ENCODE measurements around the gene PCDH1. TPM values are rescaled to one million over a fixed set of nuclear protein-coding genes. Genes with fewer than 3 reads are reported as not detected.

The PCDH1 gene
- polyA plus RNA-seq, 1 donor, result 29.4 TPM

GRCh38 chr5:141810702-141811101, 67.5 kb downstream of the PCDH1 start:
- no CpG with 5 or more reads among the region's 3 CpGs for WGBS (ENCODE audit: insufficient coverage, low lambda C conversion rate)
- DNase-seq, result no peak
- Histone ChIP-seq H3K9me3 (ENCODE audit: control insufficient read depth, low read depth, low read length) (no peaks in the 10 kb centered on the region), H3K27me3 (ENCODE audit: control insufficient read depth, insufficient read depth, low read length) (peaks cover 36% of the 10 kb centered on the region), H3K36me3 (ENCODE audit: control insufficient read depth, insufficient read depth, low read length) (no peaks in the 10 kb centered on the region), H3K4me1 (ENCODE audit: control insufficient read depth, insufficient read depth, low read length) (peaks cover 4% of the 10 kb centered on the region), H3K27ac (ENCODE audit: low read length) (no peak overlapping the region), H3K4me3 (ENCODE audit: low read length) (no peak overlapping the region)

DNA sequence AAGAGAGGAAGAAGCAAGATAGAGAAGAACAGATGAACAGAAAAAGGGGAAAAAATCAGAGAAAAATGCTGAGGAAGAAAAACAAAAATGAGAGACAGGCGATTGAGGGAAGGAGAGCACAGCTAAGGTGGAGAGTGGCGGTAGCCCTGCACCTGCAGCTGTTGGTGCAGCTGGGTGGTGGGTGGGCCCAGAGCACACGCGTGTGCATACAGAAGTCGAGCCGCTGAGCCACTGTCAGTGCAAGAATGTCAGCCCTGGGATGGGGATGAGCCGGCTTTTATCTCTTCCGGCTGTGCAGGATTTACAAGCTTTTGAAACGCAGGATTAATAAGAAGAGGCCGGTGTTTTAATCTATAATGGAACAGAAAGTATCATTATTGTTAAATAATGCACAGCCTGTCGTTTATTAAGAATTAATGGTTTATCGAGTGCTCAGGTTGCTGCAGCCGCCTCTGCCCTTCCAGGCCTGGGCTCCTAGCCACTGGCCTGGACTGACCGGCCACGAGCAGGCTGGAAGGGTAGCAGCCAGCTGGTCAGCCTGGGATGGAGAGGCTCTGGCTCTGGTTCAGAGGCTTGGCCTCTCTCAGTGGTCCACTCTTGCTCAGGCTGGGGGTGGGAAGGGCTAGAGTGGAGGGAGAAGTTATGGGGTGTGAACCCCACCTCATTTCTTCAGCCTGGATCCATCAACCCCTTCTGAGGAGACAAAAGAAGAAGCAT, 68.7 kb downstream of the PCDH1 start:
- Histone ChIP-seq H3K36me3 (ENCODE audit: control insufficient read depth, insufficient read depth, low read length) (no peaks in the 10 kb centered on the region), H3K4me3 (ENCODE audit: low read length) (no peak overlapping the region), H3K9me3 (ENCODE audit: control insufficient read depth, low read depth, low read length) (no peaks in the 10 kb centered on the region), H3K4me1 (ENCODE audit: control insufficient read depth, insufficient read depth, low read length) (peaks cover 4% of the 10 kb centered on the region), H3K27me3 (ENCODE audit: control insufficient read depth, insufficient read depth, low read length) (peaks cover 47% of the 10 kb centered on the region), H3K27ac (ENCODE audit: low read length) (no peak overlapping the region)
- no CpG with 5 or more reads among the region's 15 CpGs for WGBS (ENCODE audit: insufficient coverage, low lambda C conversion rate)
- no peak for DNase-seq

DNA sequence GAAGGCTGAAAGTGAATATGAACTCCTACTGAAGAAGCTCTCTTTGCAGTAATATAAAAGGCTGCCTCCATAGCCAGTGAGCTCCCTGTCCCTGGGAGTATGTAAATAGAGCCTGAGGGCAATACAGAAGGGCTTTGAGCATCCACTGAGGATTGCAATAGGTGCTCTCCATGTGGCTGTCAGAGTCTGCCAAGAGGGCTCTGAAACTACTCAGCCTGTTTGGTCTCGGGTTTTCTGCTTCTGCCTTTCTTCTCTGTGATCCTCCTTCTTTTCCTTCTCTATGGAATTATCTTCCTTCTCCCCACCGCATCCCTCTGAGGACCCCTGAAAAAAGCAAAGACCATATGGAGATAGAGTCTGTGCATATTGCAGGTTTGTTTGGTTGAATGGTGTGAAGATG, 69.4 kb downstream of the PCDH1 start:
- peaks cover 4% of the 10 kb centered on the region for H3K4me1 ChIP-seq (ENCODE audit: control insufficient read depth, insufficient read depth, low read length)
- H3K9me3 ChIP-seq (ENCODE audit: control insufficient read depth, low read depth, low read length), result no peaks in the 10 kb centered on the region
- no CpG with 5 or more reads among the region's 2 CpGs for whole genome bisulfite sequencing (ENCODE audit: insufficient coverage, low lambda C conversion rate)
- peaks cover 50% of the 10 kb centered on the region for H3K27me3 ChIP-seq (ENCODE audit: control insufficient read depth, insufficient read depth, low read length)
- no peak for DNase-seq
- H3K36me3 ChIP-seq (ENCODE audit: control insufficient read depth, insufficient read depth, low read length), result no peaks in the 10 kb centered on the region
- H3K4me3 ChIP-seq (ENCODE audit: low read length), result no peak overlapping the region
- no peak overlapping the region for H3K27ac ChIP-seq (ENCODE audit: low read length)

- Histone ChIP-seq H3K27me3 (ENCODE audit: control insufficient read depth, insufficient read depth, low read length) (peaks cover 57% of the 10 kb centered on the region), H3K4me3 (ENCODE audit: low read length) (no peak overlapping the region), H3K36me3 (ENCODE audit: control insufficient read depth, insufficient read depth, low read length) (no peaks in the 10 kb centered on the region), H3K4me1 (ENCODE audit: control insufficient read depth, insufficient read depth, low read length) (peaks cover 4% of the 10 kb centered on the region), H3K9me3 (ENCODE audit: control insufficient read depth, low read depth, low read length) (no peaks in the 10 kb centered on the region), H3K27ac (ENCODE audit: low read length) (no peak overlapping the region)
- no CpG with 5 or more reads among the region's 6 CpGs for WGBS (ENCODE audit: insufficient coverage, low lambda C conversion rate)
- DNase-seq, result no peak
These were observed 70.5 kb downstream of the PCDH1 start for GRCh38 chr5:141807732-141808131.

GRCh38 chr5:141807329-141807728, 70.9 kb downstream of the PCDH1 start:
- no peaks in the 10 kb centered on the region for H3K36me3 ChIP-seq (ENCODE audit: control insufficient read depth, insufficient read depth, low read length)
- no peak overlapping the region for H3K4me3 ChIP-seq (ENCODE audit: low read length)
- H3K4me1 ChIP-seq (ENCODE audit: control insufficient read depth, insufficient read depth, low read length), result peaks cover 4% of the 10 kb centered on the region
- no peak for DNase-seq
- 92% methylated on average over 3 of the region's 11 CpGs for WGBS (ENCODE audit: insufficient coverage, low lambda C conversion rate)
- H3K27me3 ChIP-seq (ENCODE audit: control insufficient read depth, insufficient read depth, low read length), result peaks cover 55% of the 10 kb centered on the region
- no peak overlapping the region for H3K27ac ChIP-seq (ENCODE audit: low read length)
- no peaks in the 10 kb centered on the region for H3K9me3 ChIP-seq (ENCODE audit: control insufficient read depth, low read depth, low read length)

- no peak for DNase-seq
- no peak overlapping the region for H3K27ac ChIP-seq (ENCODE audit: low read length)
These were observed 71.6 kb downstream of the PCDH1 start for GRCh38 chr5:141806626-141807025.

DNA sequence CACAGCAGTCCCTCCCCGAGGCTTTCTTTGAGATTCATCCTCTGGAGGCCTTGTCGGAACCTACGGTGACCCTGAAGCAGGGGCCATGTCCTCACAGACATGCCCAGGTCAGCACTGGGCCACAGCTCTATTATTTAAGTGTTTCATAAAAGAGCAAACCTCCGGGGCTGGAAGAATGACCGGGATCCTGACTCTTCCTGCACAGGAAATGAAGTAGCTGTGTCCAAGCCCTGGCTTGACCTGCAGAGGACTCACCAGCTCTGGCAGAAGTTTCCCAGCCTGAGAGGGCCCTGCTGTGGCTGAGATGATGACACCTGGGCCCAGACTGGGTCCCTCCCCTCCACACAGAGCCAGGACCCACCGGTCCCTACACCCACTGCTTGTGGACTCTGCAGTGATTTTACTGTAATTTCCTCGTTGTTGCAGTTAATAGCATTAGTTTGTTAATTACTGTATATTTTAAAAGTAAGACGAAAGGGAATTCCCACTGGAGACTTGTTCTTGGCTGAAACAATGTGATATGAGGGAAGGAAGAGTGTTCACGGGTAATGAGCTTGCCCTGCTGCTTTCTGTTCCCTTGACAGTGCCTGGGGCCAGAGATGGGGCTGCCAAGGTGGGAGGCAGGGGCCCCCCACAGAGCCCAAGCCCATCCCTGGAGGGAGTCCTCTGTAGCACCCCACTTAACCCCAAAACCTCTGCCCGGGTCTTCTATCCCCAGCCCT, 72.2 kb downstream of the PCDH1 start:
- WGBS (ENCODE audit: insufficient coverage, low lambda C conversion rate), result no CpG with 5 or more reads among the region's 10 CpGs
- Histone ChIP-seq H3K4me3 (ENCODE audit: low read length) (no peak overlapping the region), H3K27ac (ENCODE audit: low read length) (no peak overlapping the region), H3K27me3 (ENCODE audit: control insufficient read depth, insufficient read depth, low read length) (peaks cover 46% of the 10 kb centered on the region), H3K4me1 (ENCODE audit: control insufficient read depth, insufficient read depth, low read length) (no peaks in the 10 kb centered on the region), H3K36me3 (ENCODE audit: control insufficient read depth, insufficient read depth, low read length) (no peaks in the 10 kb centered on the region), H3K9me3 (ENCODE audit: control insufficient read depth, low read depth, low read length) (no peaks in the 10 kb centered on the region)
- DNase-seq, result no peak

More at GRCh38 chr5:141806626-141807025, 71.6 kb downstream of the PCDH1 start:
- Histone ChIP-seq H3K4me1 (ENCODE audit: control insufficient read depth, insufficient read depth, low read length) (peaks cover 3% of the 10 kb centered on the region), H3K4me3 (ENCODE audit: low read length) (no peak overlapping the region), H3K27me3 (ENCODE audit: control insufficient read depth, insufficient read depth, low read length) (peaks cover 50% of the 10 kb centered on the region), H3K36me3 (ENCODE audit: control insufficient read depth, insufficient read depth, low read length) (no peaks in the 10 kb centered on the region), H3K9me3 (ENCODE audit: control insufficient read depth, low read depth, low read length) (no peaks in the 10 kb centered on the region)
- whole genome bisulfite sequencing (ENCODE audit: insufficient coverage, low lambda C conversion rate), result no CpG with 5 or more reads among the region's 5 CpGs

DNA sequence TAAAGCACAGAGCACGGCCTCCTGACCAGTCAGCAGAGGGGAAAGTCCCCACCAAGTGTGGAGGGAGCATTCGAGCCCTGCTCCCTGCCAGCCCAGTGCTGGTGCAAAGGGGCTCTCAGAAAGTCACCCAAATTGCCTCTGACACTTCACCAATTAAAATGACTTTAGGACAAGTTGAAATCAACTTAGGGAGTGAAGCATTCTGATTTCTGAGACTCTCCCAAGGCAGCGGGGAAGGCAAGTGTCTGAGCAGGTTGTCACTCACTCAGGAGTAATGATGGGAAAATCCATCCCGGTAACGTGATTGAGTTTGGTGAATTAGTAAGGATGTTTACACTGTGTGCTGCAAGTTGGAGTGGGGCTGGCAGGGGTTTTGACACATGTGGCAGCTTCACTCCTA, 73.7 kb downstream of the PCDH1 start:
- 60% methylated on average over 1 of the region's 5 CpGs for WGBS (ENCODE audit: insufficient coverage, low lambda C conversion rate)
- Histone ChIP-seq H3K36me3 (ENCODE audit: control insufficient read depth, insufficient read depth, low read length) (no peaks in the 10 kb centered on the region), H3K27me3 (ENCODE audit: control insufficient read depth, insufficient read depth, low read length) (peaks cover 38% of the 10 kb centered on the region), H3K27ac (ENCODE audit: low read length) (no peak overlapping the region), H3K4me1 (ENCODE audit: control insufficient read depth, insufficient read depth, low read length) (no peaks in the 10 kb centered on the region), H3K9me3 (ENCODE audit: control insufficient read depth, low read depth, low read length) (no peaks in the 10 kb centered on the region), H3K4me3 (ENCODE audit: low read length) (no peak overlapping the region)
- no peak for DNase-seq

Other genes starting within 250 kb of the PCDH1 start
- 71.5 TPM for gene HDAC3, start 241.6 kb downstream of the PCDH1 start, polyA plus RNA-seq
- gene RELL2, start 241.4 kb downstream of the PCDH1 start, polyA plus RNA-seq, result 2.0 TPM
- gene FCHSD1, start 227.0 kb downstream of the PCDH1 start, polyA plus RNA-seq, result 21.4 TPM
- gene ARAP3, start 196.2 kb downstream of the PCDH1 start, polyA plus RNA-seq, result 17.5 TPM
- gene DELE1, start 45.5 kb upstream of the PCDH1 start, polyA plus RNA-seq, result 123 TPM
- 6.2 TPM for gene PCDH12, start 79.8 kb upstream of the PCDH1 start, polyA plus RNA-seq
- gene RNF14, start 90.7 kb upstream of the PCDH1 start, polyA plus RNA-seq, result 55.4 TPM
- 117 TPM for gene GNPDA1, start 134.6 kb upstream of the PCDH1 start, polyA plus RNA-seq
- gene NDFIP1, start 230.4 kb upstream of the PCDH1 start, polyA plus RNA-seq, result 71.6 TPM

All from large intestine (tissue), 3 donors.